Caco-2 (cell line): ENCODE results near the gene RIPOR3. TPM values are rescaled to one million over a fixed set of nuclear protein-coding genes. Genes with fewer than 3 reads are reported as not detected.
A peak's percentile ranks its signal among the peaks of the same experiment; 100 is the strongest.
"Not testable (repeated sequence)": the region's sequence is repeated elsewhere in the genome, so short reads cannot be mapped to it uniquely, and the experiment has no call there.

Experiments
- BruUV-seq: library from RNA; stranded (reverse); fragments of 400-500 nt; replicated peaks from 2 replicates; lab custom pipeline; 2021; lab: Mats Ljungman, UMichigan
- CTCF ChIA-PET: fragments of 300-600 bp; sonication (Branson Sonifier 250); formaldehyde crosslinking; loops from one replicate; lab custom pipeline; 2022; ENCODE audit warnings: antibody characterized with exemption; lab: Charles Lee
- POLR2A ChIA-PET: fragments of 300-600 bp; sonication (Branson Sonifier 250); formaldehyde crosslinking; loops from one replicate; lab custom pipeline; 2022; ENCODE audit warnings: antibody characterized with exemption; lab: Charles Lee
- DNase-seq, 2 experiments: peaks; one replicate each; pipeline versions ENCODE4 v3.0.0 to v3.0.0-alpha.2; 2020 to 2022
- H3K27me3 ChIP-seq: replicated peaks from 2 replicates; pipeline ENCODE4 v1.6.0; 2011; ENCODE audit warnings: low read length; ENCODE audit not compliant: control insufficient read depth, insufficient read depth
- H3K36me3 ChIP-seq: 2 replicates; pipeline ENCODE4 v1.5.1; 2011; ENCODE audit warnings: low read length; ENCODE audit not compliant: control insufficient read depth, insufficient read depth
- H3K4me1 ChIP-seq: fragments of 250-450 bp; sonication (Bioruptor Pico); 2 replicates; pipeline ENCODE4 v1.5.1; 2020; ENCODE audit warnings: mild to moderate bottlenecking
- H3K4me3 ChIP-seq: 2 replicates; pipeline ENCODE4 v1.5.1; 2011; ENCODE audit warnings: low read depth, mild to moderate bottlenecking, control low read depth, low read length
- H3K9me3 ChIP-seq: fragments of 250-450 bp; sonication (Bioruptor Pico); 2 replicates; pipeline ENCODE4 v1.5.1; 2020; ENCODE audit warnings: mild to moderate bottlenecking, moderate library complexity
- H3K27ac Mint-ChIP-seq: one replicate; pipeline ENCODE4 v1.8.0; 2022; ENCODE audit warnings: mixed read lengths; ENCODE audit not compliant: unreplicated experiment
- H3K27me3 Mint-ChIP-seq: one replicate; pipeline ENCODE4 v1.8.0; 2022; ENCODE audit warnings: mixed read lengths; ENCODE audit not compliant: insufficient read depth, unreplicated experiment
- H3K36me3 Mint-ChIP-seq: one replicate; pipeline ENCODE4 v1.8.0; 2022; ENCODE audit warnings: mild to moderate bottlenecking, mixed read lengths; ENCODE audit not compliant: insufficient read depth, unreplicated experiment
- H3K4me1 Mint-ChIP-seq: one replicate; pipeline ENCODE4 v1.8.0; 2022; ENCODE audit warnings: low read depth, mixed read lengths; ENCODE audit not compliant: unreplicated experiment
- H3K4me3 Mint-ChIP-seq: one replicate; pipeline ENCODE4 v1.8.0; 2022; ENCODE audit warnings: mild to moderate bottlenecking, moderate library complexity, mixed read lengths; ENCODE audit not compliant: unreplicated experiment
- H3K9me3 Mint-ChIP-seq: one replicate; pipeline ENCODE4 v1.8.0; 2022; ENCODE audit warnings: mixed read lengths; ENCODE audit not compliant: unreplicated experiment
- CTCF ChIP-seq, 2 experiments: fragments of 200-600 bp in 1 of 2; IDR thresholded peaks; 1 replicate in 1 of 2; 2 replicates in 1 of 2; pipeline versions ENCODE4 v1.5.1 to v1.8.0; 2011 to 2022; ENCODE audit warnings: antibody characterized with exemption in 1 of 2, control low read depth in 1 of 2, inconsistent platforms in 1 of 2, low read depth in 1 of 2, low read length in 1 of 2, mild to moderate bottlenecking in 1 of 2, moderate library complexity in 1 of 2; ENCODE audit not compliant: insufficient read depth in 1 of 2, severe bottlenecking in 1 of 2, unreplicated experiment in 1 of 2
- intact Hi-C: fragments of 100-400 bp; cut with micrococcal nuclease; formaldehyde crosslinking; loops from one replicate; pipeline ENCODE4 v1.10.0; 2022; ENCODE audit not compliant: unreplicated experiment
- total RNA-seq: library from RNA; stranded (reverse); gene quantifications from 2 replicates; pipeline ENCODE4 v1.2.3, GENCODE V29; 2022

The RIPOR3 gene
- total RNA-seq, 1 experiment from 2014 or later, result 0.18 TPM

GRCh38 chr20:50716518-50716917 is 25.2 kb upstream of the RIPOR3 start:
- intact Hi-C loops, result no loop called here
- no peak for TF ChIP-seq CTCF (IDR thresholded peaks at IDR 0.05; ENCODE audit: insufficient read depth in 1 of 2, low read depth in 1 of 2, low read length in 1 of 2, severe bottlenecking in 1 of 2, unreplicated experiment in 1 of 2)
- Mint-ChIP-seq H3K36me3 (no peaks in the 10 kb centered on the region), H3K27ac (no peak overlapping the region), H3K4me1 (peaks cover 47% of the 10 kb centered on the region), H3K27me3 (no peaks in the 10 kb centered on the region), H3K9me3 (no peaks in the 10 kb centered on the region), H3K4me3 (no peak overlapping the region)
- no peaks in the 10 kb centered on the region for H3K9me3 ChIP-seq
- BruUV-seq, result no TSS peak
- no peak overlapping the region for H3K4me3 ChIP-seq
- H3K4me1 ChIP-seq, result peaks cover 48% of the 10 kb centered on the region
- CTCF ChIA-PET, result interaction anchor here (0.6 to 2.6 kb wide), 5 partner anchors 9 to 457 kb away, joined by 3 to 40 read pairs (median 3); no protein-coding TSS in a partner anchor
- no peaks in the 10 kb centered on the region for H3K27me3 ChIP-seq
- no peaks in the 10 kb centered on the region for H3K36me3 ChIP-seq
- no peak for DNase-seq
- POLR2A ChIA-PET, result interaction anchor here (0.5 kb wide), 1 partner anchor 18 kb away, joined by 7 read pairs; no protein-coding TSS in a partner anchor

- no peak overlapping the region for H3K4me3 Mint-ChIP-seq
- Histone ChIP-seq H3K36me3 (no peaks in the 10 kb centered on the region), H3K4me1 (peaks cover 52% of the 10 kb centered on the region), H3K27me3 (no peaks in the 10 kb centered on the region), H3K9me3 (no peaks in the 10 kb centered on the region), H3K4me3 (no peak overlapping the region)
- CTCF ChIA-PET, result no interaction called here
- no peak for DNase-seq
- H3K4me1 Mint-ChIP-seq, result peaks cover 54% of the 10 kb centered on the region
- TF ChIP-seq CTCF (IDR thresholded peaks at IDR 0.05; ENCODE audit: insufficient read depth in 1 of 2, low read depth in 1 of 2, low read length in 1 of 2, severe bottlenecking in 1 of 2, unreplicated experiment in 1 of 2), result no peak
- H3K36me3 Mint-ChIP-seq, result peaks cover 8% of the 10 kb centered on the region
- H3K27ac Mint-ChIP-seq, result no peak overlapping the region
- no TSS peak for BruUV-seq
- H3K27me3 Mint-ChIP-seq, result no peaks in the 10 kb centered on the region
- POLR2A ChIA-PET, result no interaction called here
- intact Hi-C loops, result no loop called here
- H3K9me3 Mint-ChIP-seq, result no peaks in the 10 kb centered on the region
These were observed 24.4 kb upstream of the RIPOR3 start for GRCh38 chr20:50715694-50716093.

GRCh38 chr20:50714426-50714825 is 23.1 kb upstream of the RIPOR3 start:
- peaks cover 13% of the 10 kb centered on the region for H3K36me3 Mint-ChIP-seq
- H3K36me3 ChIP-seq, H3K27me3 ChIP-seq, H3K9me3 ChIP-seq, BruUV-seq, H3K9me3 Mint-ChIP-seq, DNase-seq, H3K27me3 Mint-ChIP-seq, H3K4me3 ChIP-seq, H3K4me3 Mint-ChIP-seq, intact Hi-C loops: not testable (repeated sequence)
- peak overlapping the region; percentile 60 for H3K27ac Mint-ChIP-seq
- H3K4me1 Mint-ChIP-seq, result peaks cover 54% of the 10 kb centered on the region
- H3K4me1 ChIP-seq, result peaks cover 63% of the 10 kb centered on the region
- ChIA-PET CTCF (interaction anchor here (1.2 to 2.3 kb wide), 10 partner anchors 11 to 126 kb away, joined by 4 to 84 read pairs (median 13); partner anchors contain the start of gene RIPOR3), POLR2A (interaction anchor here (0.8 to 1.7 kb wide), 2 partner anchors 10 to 16 kb away, joined by 5 to 7 read pairs; partner anchors contain the start of gene PARD6B)
